ENCODE results near the gene NUMA1. TPM values are rescaled to one million over a fixed set of nuclear protein-coding genes. Genes with fewer than 3 reads are reported as not detected.

NUMA1 gene
- total RNA-seq, 1 donor from 2014 or later: 247 TPM

GRCh38 chr11:72085621-72086351 lies 5.4 kb upstream of the NUMA1 start:
- no peak overlapping the region for H3K27ac Mint-ChIP-seq (ENCODE audit: unreplicated experiment)
- no peaks in the 10 kb centered on the region for H3K27me3 Mint-ChIP-seq (ENCODE audit: unreplicated experiment)
- H3K36me3 Mint-ChIP-seq (ENCODE audit: unreplicated experiment): peaks cover 7% of the 10 kb centered on the region
- no peak for DNase-seq (ENCODE audit: extremely low spot score, unreplicated experiment)
- TF ChIP-seq CTCF (IDR thresholded peaks at IDR 0.05): no peak
- no peaks in the 10 kb centered on the region for H3K9me3 Mint-ChIP-seq (ENCODE audit: unreplicated experiment)
- H3K4me3 Mint-ChIP-seq (ENCODE audit: unreplicated experiment): no peak overlapping the region
- peaks cover 8% of the 10 kb centered on the region for H3K4me1 Mint-ChIP-seq (ENCODE audit: unreplicated experiment)

GRCh38 chr11:72084965-72085364 lies 4.6 kb upstream of the NUMA1 start:
- Mint-ChIP-seq H3K4me1 (ENCODE audit: unreplicated experiment) (peaks cover 14% of the 10 kb centered on the region), H3K27ac (ENCODE audit: unreplicated experiment) (no peak overlapping the region), H3K9me3 (ENCODE audit: unreplicated experiment) (no peaks in the 10 kb centered on the region), H3K36me3 (ENCODE audit: unreplicated experiment) (peaks cover 7% of the 10 kb centered on the region), H3K27me3 (ENCODE audit: unreplicated experiment) (no peaks in the 10 kb centered on the region), H3K4me3 (ENCODE audit: unreplicated experiment) (no peak overlapping the region)
- no peak for DNase-seq (ENCODE audit: extremely low spot score, unreplicated experiment)
- no peak for TF ChIP-seq CTCF (IDR thresholded peaks at IDR 0.05)

- Mint-ChIP-seq H3K4me1 (ENCODE audit: unreplicated experiment) (peaks cover 18% of the 10 kb centered on the region), H3K36me3 (ENCODE audit: unreplicated experiment) (peaks cover 7% of the 10 kb centered on the region), H3K9me3 (ENCODE audit: unreplicated experiment) (no peaks in the 10 kb centered on the region), H3K4me3 (ENCODE audit: unreplicated experiment) (no peak overlapping the region), H3K27ac (ENCODE audit: unreplicated experiment) (no peak overlapping the region), H3K27me3 (ENCODE audit: unreplicated experiment) (no peaks in the 10 kb centered on the region)
- DNase-seq (ENCODE audit: extremely low spot score, unreplicated experiment): no peak
- no peak for TF ChIP-seq CTCF (IDR thresholded peaks at IDR 0.05)
Observed at GRCh38 chr11:72084076-72084475, 3.7 kb upstream of the NUMA1 start.

- no peak overlapping the region for H3K27ac Mint-ChIP-seq (ENCODE audit: unreplicated experiment)
- H3K4me1 Mint-ChIP-seq (ENCODE audit: unreplicated experiment): peaks cover 25% of the 10 kb centered on the region
- H3K4me3 Mint-ChIP-seq (ENCODE audit: unreplicated experiment): no peak overlapping the region
Observed at GRCh38 chr11:72083414-72083813, 3.1 kb upstream of the NUMA1 start.

More at GRCh38 chr11:72083414-72083813, 3.1 kb upstream of the NUMA1 start:
- Mint-ChIP-seq H3K36me3 (ENCODE audit: unreplicated experiment) (peaks cover 7% of the 10 kb centered on the region), H3K27me3 (ENCODE audit: unreplicated experiment) (no peaks in the 10 kb centered on the region), H3K9me3 (ENCODE audit: unreplicated experiment) (no peaks in the 10 kb centered on the region)
- no peak for DNase-seq (ENCODE audit: extremely low spot score, unreplicated experiment)
- no peak for TF ChIP-seq CTCF (IDR thresholded peaks at IDR 0.05)
